Astrocyte (in vitro differentiated cells and primary cell): ENCODE measurements around the gene CELF4.

ENCODE experiments used
- EZH2 ChIP-seq: IDR thresholded peaks from 2 replicates; pipeline ENCODE4 v1.6.1; 2012; ENCODE audit warnings: mild to moderate bottlenecking, low read length, inconsistent platforms; ENCODE audit not compliant: insufficient read depth
- TF ChIP-seq, protein P1 (sequence below): IDR thresholded peaks from 2 replicates; pipeline ENCODE4 v1.5.1; 2011; ENCODE audit warnings: low read depth, mild to moderate bottlenecking, inconsistent platforms, low read length, moderate library complexity; ENCODE audit not compliant: insufficient read depth

- TF ChIP-seq, protein P1, sequence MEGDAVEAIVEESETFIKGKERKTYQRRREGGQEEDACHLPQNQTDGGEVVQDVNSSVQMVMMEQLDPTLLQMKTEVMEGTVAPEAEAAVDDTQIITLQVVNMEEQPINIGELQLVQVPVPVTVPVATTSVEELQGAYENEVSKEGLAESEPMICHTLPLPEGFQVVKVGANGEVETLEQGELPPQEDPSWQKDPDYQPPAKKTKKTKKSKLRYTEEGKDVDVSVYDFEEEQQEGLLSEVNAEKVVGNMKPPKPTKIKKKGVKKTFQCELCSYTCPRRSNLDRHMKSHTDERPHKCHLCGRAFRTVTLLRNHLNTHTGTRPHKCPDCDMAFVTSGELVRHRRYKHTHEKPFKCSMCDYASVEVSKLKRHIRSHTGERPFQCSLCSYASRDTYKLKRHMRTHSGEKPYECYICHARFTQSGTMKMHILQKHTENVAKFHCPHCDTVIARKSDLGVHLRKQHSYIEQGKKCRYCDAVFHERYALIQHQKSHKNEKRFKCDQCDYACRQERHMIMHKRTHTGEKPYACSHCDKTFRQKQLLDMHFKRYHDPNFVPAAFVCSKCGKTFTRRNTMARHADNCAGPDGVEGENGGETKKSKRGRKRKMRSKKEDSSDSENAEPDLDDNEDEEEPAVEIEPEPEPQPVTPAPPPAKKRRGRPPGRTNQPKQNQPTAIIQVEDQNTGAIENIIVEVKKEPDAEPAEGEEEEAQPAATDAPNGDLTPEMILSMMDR = no peak
- TF ChIP-seq EZH2 = no peak
These were observed 228.9 kb downstream of the CELF4 start for GRCh38 chr18:37336568-37337285.
